HEK293T (cell line): ENCODE results near the gene RNASE13.

Experiments
- CTCF ChIA-PET: fragments of 350-600 bp; formaldehyde crosslinking; extraction: SDS; loops from one replicate; lab custom pipeline; 2021; ENCODE audit warnings: antibody characterized with exemption, inconsistent platforms; lab: Yijun Ruan, JAX
- POLR2A ChIA-PET: fragments of 350-600 bp; formaldehyde crosslinking; extraction: SDS; loops from one replicate; lab custom pipeline; 2020; ENCODE audit warnings: antibody characterized with exemption, inconsistent platforms; lab: Yijun Ruan, JAX
- DNase-seq: peaks from one replicate; pipeline ENCODE4 v3.0.0; 2012; ENCODE audit warnings: mixed read lengths; ENCODE audit errors: extremely low spot score
- ARNT ChIP-seq: fragments of 450-650 bp; IDR thresholded peaks from 2 replicates; pipeline ENCODE4 v1.6.1; 2017; ENCODE audit warnings: mild to moderate bottlenecking
- BHLHE40 ChIP-seq: fragments of 450-650 bp; IDR thresholded peaks from 2 replicates; pipeline ENCODE4 v1.6.1; 2016; ENCODE audit warnings: mild to moderate bottlenecking, moderate library complexity, borderline replicate concordance
- CTBP1 ChIP-seq: fragments of 450-650 bp; IDR thresholded peaks from 2 replicates; pipeline ENCODE4 v1.6.1; 2016; ENCODE audit warnings: borderline replicate concordance
- ELF4 ChIP-seq: fragments of 450-650 bp; IDR thresholded peaks from 2 replicates; pipeline ENCODE4 v1.6.1; 2017; ENCODE audit warnings: antibody characterized with exemption
- FOXA1 ChIP-seq: fragments of 450-650 bp; IDR thresholded peaks from 2 replicates; pipeline ENCODE4 v1.6.1; 2016; ENCODE audit warnings: mild to moderate bottlenecking
- FOXK2 ChIP-seq: fragments of 450-650 bp; IDR thresholded peaks from 2 replicates; pipeline ENCODE4 v1.6.1; 2016; ENCODE audit warnings: mild to moderate bottlenecking
- FOXM1 ChIP-seq: fragments of 450-650 bp; IDR thresholded peaks from 2 replicates; pipeline ENCODE4 v1.6.1; 2017; ENCODE audit warnings: mild to moderate bottlenecking, borderline replicate concordance
- HDGF ChIP-seq: fragments of 450-650 bp; IDR thresholded peaks from 2 replicates; pipeline ENCODE4 v1.6.1; 2017; ENCODE audit warnings: antibody characterized with exemption, borderline replicate concordance
- L3MBTL2 ChIP-seq: fragments of 450-650 bp; conservative IDR thresholded peaks from 2 replicates; pipeline ENCODE4 v1.6.1; 2016; ENCODE audit warnings: mild to moderate bottlenecking
- LEF1 ChIP-seq: fragments of 450-650 bp; IDR thresholded peaks from 2 replicates; pipeline ENCODE4 v1.6.1; 2017; ENCODE audit warnings: mild to moderate bottlenecking, borderline replicate concordance
- NFRKB ChIP-seq: fragments of 450-650 bp; IDR thresholded peaks from 2 replicates; pipeline ENCODE4 v1.6.1; 2016; ENCODE audit warnings: mild to moderate bottlenecking, moderate library complexity
- SP1 ChIP-seq: fragments of 450-650 bp; IDR thresholded peaks from 2 replicates; pipeline ENCODE4 v1.6.1; 2017
- SUZ12 ChIP-seq: fragments of 450-650 bp; IDR thresholded peaks from 2 replicates; pipeline ENCODE4 v1.6.1; 2016; ENCODE audit warnings: mild to moderate bottlenecking
- TARDBP ChIP-seq: fragments of 450-650 bp; IDR thresholded peaks from 2 replicates; pipeline ENCODE4 v1.6.1; 2016
- ZNF384 ChIP-seq: fragments of 450-650 bp; IDR thresholded peaks from 2 replicates; pipeline ENCODE4 v1.6.1; 2016
- TF ChIP-seq, protein P1 (sequence below): fragments of 450-650 bp; IDR thresholded peaks from 2 replicates; pipeline ENCODE4 v1.6.1; 2016

RNASE13 gene

DNA sequence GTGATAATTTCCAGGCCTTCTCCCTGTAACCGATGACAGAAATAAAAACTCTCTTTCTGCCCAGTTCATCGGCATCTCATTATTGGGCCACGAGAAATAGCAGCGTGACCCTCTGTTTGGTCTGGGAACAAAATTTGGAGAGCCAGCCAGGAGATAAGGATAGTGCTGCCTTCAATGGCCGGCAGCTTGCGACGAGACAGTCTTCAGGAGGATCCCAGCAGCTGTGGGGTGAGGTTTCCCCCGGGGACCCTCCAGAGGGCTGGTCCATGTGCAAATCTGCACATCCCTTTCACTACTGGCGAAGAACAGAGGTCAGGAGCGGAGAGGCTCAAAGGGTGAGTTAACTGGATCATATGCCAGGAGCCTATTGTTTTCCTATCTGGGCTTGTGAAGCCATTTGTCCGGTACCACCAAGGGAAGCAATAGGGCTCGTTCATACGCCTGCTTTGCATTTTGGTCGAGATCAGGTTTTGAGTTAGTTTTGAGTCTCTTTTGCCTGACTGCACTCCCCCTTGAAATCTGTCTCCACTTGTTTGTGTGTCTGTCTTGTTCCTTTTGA lies 30.7 kb downstream of the RNASE13 start:
- CTCF ChIA-PET, result interaction anchor here (1.1 to 2.9 kb wide), 5 partner anchors 11 to 137 kb away, joined by 3 to 18 read pairs (median 5); partner anchors contain the start of gene ARHGEF40
- no peak for DNase-seq
- POLR2A ChIA-PET, result no interaction called here
- no peak for TF ChIP-seq FOXM1
- no peak for TF ChIP-seq BHLHE40
- no peak for TF ChIP-seq FOXA1
- TF ChIP-seq ARNT, result no peak
- no peak for TF ChIP-seq NFRKB
- TF ChIP-seq ELF4, result no peak
- no peak for TF ChIP-seq SUZ12
- TF ChIP-seq L3MBTL2, result no peak
- TF ChIP-seq, protein P1, sequence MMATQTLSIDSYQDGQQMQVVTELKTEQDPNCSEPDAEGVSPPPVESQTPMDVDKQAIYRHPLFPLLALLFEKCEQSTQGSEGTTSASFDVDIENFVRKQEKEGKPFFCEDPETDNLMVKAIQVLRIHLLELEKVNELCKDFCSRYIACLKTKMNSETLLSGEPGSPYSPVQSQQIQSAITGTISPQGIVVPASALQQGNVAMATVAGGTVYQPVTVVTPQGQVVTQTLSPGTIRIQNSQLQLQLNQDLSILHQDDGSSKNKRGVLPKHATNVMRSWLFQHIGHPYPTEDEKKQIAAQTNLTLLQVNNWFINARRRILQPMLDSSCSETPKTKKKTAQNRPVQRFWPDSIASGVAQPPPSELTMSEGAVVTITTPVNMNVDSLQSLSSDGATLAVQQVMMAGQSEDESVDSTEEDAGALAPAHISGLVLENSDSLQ, result no peak
- no peak for TF ChIP-seq HDGF
- TF ChIP-seq ZNF384, result no peak
- no peak for TF ChIP-seq LEF1
- TF ChIP-seq TARDBP, result no peak
- TF ChIP-seq FOXK2, result no peak
- no peak for TF ChIP-seq SP1
- no peak for TF ChIP-seq CTBP1

DNA sequence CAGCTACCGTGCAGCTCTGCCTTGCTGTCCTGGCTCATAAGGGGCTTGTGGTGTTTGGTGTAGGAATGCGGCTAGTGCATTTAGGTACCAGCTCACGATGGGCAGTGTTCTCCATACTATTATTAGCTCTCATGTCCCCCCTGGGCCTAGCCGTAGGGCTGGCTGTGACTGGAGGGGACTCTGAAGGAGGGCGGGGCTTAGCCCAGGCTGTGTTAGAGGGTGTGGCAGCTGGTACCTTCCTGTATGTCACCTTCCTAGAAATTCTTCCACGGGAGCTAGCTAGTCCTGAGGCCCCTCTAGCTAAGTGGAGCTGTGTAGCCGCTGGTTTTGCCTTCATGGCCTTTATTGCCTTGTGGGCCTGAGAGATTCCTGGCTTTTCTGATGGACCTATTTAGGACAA lies 33.4 kb downstream of the RNASE13 start:
- POLR2A ChIA-PET, result no interaction called here
- no peak for DNase-seq
- CTCF ChIA-PET, result interaction anchor here (1.3 kb wide), 1 partner anchor 14 kb away, joined by 6 read pairs; no protein-coding TSS in a partner anchor
- TF ChIP-seq ELF4 (no peak), ARNT (no peak), CTBP1 (no peak), FOXK2 (no peak), NFRKB (no peak), FOXA1 (no peak), FOXM1 (no peak), LEF1 (no peak), L3MBTL2 (no peak), SUZ12 (no peak), ZNF384 (no peak), BHLHE40 (no peak), HDGF (no peak), TARDBP (no peak), SP1 (no peak)
- TF ChIP-seq, protein P1, result no peak

DNA sequence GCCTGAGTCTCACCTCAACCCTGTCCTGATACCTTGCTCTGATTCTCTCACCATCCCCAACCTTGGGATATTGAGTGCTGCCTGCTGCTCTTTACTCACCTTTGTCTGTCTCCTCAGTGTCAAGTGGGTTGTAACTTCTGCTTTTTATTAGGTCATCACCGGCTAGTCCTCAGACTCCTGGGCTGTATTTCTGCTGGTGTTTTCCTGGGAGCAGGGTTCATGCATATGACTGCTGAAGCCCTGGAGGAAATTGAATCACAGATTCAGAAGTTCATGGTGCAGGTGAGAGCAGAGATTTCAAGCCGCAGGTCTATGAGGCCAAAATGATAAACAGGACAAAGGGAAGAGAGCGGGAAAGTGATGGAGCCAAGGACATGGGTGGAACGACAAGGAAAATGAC lies 35.0 kb downstream of the RNASE13 start:
- no peak for DNase-seq
- ChIA-PET POLR2A (interaction anchor here (0.6 to 2.4 kb wide), 2 partner anchors 28 to 29 kb away, joined by 3 to 15 read pairs; no protein-coding TSS in a partner anchor), CTCF (interaction anchor here (0.9 to 3.5 kb wide), 5 partner anchors 9 to 93 kb away, joined by 3 to 26 read pairs (median 3); no protein-coding TSS in a partner anchor)
- TF ChIP-seq ELF4 (no peak), NFRKB (no peak), L3MBTL2 (no peak), FOXK2 (no peak), SUZ12 (no peak), SP1 (no peak)
- TF ChIP-seq, protein P1, result no peak

DNA sequence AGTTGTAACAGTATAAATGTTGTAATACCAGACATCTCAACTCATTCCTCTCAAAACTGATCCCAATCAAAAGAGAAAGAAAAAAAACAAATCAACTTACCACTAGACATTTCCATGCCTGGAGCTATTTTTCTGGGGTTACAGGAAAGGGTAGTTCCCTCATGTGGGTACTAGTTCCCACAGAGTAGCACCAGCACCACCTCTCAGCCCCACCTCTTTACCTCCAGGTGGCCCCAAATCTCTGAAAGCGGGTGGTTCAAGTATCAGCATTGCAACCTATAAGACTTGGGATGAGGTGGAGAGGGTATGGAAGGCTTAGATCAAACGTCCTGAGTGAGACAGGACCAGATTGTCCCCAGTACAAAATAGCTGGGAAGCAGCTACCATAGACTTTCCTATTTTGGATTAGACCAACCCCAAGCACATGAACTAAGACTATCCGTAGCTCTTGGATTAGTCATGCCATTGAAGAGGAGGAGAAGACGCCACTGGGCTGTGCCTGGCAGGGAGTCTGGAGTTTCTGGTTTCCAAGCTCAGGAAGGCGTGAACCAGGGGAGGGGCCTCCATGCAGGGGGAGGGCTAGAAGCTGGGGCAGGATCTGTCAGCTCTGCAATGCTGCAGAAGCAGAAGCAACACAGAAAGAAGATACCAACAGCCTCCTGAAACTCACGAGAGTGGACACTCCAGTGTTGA lies 35.8 kb downstream of the RNASE13 start, which contains the start of gene SLC39A2:
TSS of gene SLC39A2 (plus strand) at position 620 of the 693 bp plus-strand sequence. CDS start 154 bp downstream, outside the sequence.
- DNase-seq, result peak; percentile 22
- CTCF ChIA-PET, result interaction anchor here (0.5 to 3.5 kb wide), 6 partner anchors 10 to 111 kb away, joined by 3 to 26 read pairs (median 3); no protein-coding TSS in a partner anchor
- POLR2A ChIA-PET, result interaction anchor here (2.4 kb wide), 1 partner anchor 28 kb away, joined by 15 read pairs; no protein-coding TSS in a partner anchor
- TF ChIP-seq NFRKB, result no peak
- no peak for TF ChIP-seq CTBP1
- TF ChIP-seq ARNT, result no peak
- TF ChIP-seq SUZ12, result no peak

DNA sequence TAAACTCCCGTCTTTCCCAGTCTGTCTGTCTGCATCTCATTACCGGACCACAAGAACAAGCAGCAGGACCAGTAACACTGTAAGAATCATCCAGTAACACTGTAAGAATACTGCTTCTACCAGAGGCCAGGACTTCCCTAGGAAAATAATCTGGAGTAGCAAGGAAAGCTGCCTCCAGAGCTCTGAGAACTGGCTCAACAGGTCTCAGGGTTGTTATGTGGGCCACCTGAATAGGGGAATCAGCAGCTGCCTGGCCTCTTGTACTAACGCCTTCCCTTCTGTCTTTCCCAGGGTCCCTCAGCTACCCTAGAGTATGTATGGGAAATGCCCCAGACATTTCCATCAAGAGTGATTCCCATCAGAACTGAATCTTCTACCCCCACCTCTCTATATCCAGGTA lies 36.5 kb downstream of the RNASE13 start:
- CTCF ChIA-PET, result interaction anchor here (1.1 to 3.5 kb wide), 5 partner anchors 17 to 96 kb away, joined by 3 to 26 read pairs (median 4); no protein-coding TSS in a partner anchor
- no peak for TF ChIP-seq TARDBP
- TF ChIP-seq L3MBTL2, result no peak
- no peak for TF ChIP-seq FOXA1
- no peak for TF ChIP-seq CTBP1
- no peak for TF ChIP-seq SP1
- no peak for TF ChIP-seq LEF1
- TF ChIP-seq ZNF384, result no peak
- no peak for TF ChIP-seq ARNT
- no peak for TF ChIP-seq ELF4
- POLR2A ChIA-PET, result interaction anchor here (0.7 to 2.4 kb wide), 3 partner anchors 17 to 73 kb away, joined by 3 to 15 read pairs (median 4); no protein-coding TSS in a partner anchor
- DNase-seq, result no peak

DNA sequence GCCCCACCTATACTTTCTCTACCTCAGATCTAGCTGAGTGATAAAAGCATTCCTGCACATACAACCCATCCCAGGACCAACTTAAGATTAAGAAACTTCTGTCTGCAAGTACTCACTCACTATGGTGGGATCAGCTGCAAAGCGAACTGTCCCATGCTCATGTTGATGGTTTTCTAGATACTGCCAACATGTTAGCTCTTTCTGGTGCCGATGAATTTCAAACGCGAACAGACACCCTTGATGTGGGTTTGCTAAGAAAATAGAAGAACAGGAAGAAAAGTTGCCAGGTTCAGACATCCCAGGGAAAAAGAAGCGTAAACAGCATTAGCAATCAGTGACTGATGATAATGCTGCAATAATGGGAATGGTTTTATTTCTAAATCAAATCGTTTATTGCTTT lies 37.0 kb downstream of the RNASE13 start:
- POLR2A ChIA-PET, result interaction anchor here (0.7 to 2.4 kb wide), 3 partner anchors 17 to 74 kb away, joined by 3 to 15 read pairs (median 4); no protein-coding TSS in a partner anchor

More for the DNA sequence above, 37.0 kb downstream of the RNASE13 start:
- DNase-seq, result no peak
- CTCF ChIA-PET, result interaction anchor here (0.5 to 3.5 kb wide), 5 partner anchors 17 to 124 kb away, joined by 3 to 26 read pairs (median 4); no protein-coding TSS in a partner anchor
- TF ChIP-seq FOXK2, result no peak
- TF ChIP-seq BHLHE40, result no peak
- no peak for TF ChIP-seq ELF4
- no peak for TF ChIP-seq LEF1
- TF ChIP-seq FOXA1, result no peak
- no peak for TF ChIP-seq ARNT
- no peak for TF ChIP-seq CTBP1
- TF ChIP-seq SUZ12, result no peak
- no peak for TF ChIP-seq HDGF
